GM19239 (cell line): ENCODE measurements around the gene COTL1.
"Not testable (repeated sequence)": the region's sequence is repeated elsewhere in the genome, so short reads cannot be mapped to it uniquely, and the experiment has no call there.

ENCODE experiments used
- DNase-seq: peaks from one replicate; pipeline ENCODE4 v3.0.0; 2011; ENCODE audit warnings: low spot score; ENCODE audit not compliant: insufficient read length
- FAIRE-seq: peaks from 2 replicates; lab custom pipeline; 2011; peaks lifted over from hg19 to GRCh38; lab: Jason Lieb, UNC

The COTL1 gene

DNA sequence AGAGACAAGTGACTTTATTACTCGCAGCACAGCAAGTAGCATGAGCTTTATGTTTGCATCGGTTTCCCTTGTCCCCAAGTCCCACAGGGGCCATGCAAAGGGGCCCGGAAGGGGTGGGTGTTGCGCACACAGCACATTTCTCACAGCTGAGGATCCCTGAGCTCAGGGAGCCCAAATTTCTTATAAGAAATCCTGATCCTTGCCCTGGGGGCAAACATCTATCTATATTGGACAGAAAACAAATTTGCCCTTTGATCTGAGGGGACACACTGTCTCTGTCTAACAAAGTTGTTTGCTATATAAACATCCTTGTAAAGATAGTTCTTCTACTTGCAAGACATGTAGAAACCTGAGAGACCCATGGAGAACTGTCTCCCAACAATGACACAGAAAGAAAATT, 77.7 kb downstream of the COTL1 start:
- no peak for DNase-seq
- FAIRE-seq, result no peak

- DNase-seq (no peak), FAIRE-seq (no peak)
Observed at GRCh38 chr16:84538222-84538840, 79.5 kb downstream of the COTL1 start.

DNA sequence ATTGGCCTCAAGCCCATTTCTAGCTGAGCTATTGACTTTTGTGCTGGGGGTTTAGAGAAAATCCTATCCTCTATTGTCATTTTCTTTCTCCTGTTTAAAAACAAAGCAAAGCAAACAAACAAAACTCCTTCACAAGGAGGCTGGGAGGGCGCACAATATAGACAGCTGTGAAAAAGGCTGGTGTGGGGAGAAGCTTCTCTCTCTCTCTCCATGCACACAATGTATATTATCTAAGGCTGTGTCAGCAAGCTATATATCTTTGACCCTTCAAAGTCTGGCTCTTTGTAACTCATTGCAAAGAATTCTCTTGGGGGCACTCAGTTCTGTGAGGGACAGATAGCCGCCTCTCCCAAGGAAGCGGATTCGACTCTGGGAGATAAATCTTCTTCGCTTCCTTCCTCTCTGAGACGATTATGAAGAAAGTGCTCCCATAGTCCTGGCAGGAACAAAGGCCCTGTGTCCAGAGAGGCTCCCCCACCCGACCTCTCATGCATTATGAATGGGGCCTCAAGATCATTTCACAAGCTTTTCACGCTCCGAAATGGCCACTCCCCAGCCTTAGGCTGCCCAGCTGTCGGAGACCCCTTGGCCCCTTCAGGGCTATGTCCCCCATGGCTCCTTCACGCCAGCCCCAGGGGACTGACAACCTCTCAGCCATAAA, 80.3 kb downstream of the COTL1 start:
- DNase-seq (no peak), FAIRE-seq (no peak)

DNA sequence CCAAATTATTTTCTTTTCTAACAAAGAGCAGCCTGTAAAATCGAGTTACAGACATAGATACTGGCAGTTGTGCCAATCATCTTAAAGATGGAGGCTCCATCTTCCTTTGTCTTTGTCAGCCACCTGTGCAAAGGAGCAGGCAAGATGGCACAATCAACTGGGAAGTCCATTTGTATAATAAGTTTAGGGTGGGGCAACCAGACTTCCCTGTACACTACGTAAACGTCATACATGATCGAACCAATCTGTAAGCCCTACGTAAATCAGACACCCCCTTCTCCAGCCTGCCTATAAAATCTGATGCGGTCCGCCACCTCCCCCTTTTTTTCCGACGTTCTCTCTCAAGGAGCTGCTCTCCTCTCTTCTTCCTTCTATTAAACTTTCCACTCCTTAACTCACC, 82.0 kb downstream of the COTL1 start:
- no peak for FAIRE-seq
- no peak for DNase-seq

DNA sequence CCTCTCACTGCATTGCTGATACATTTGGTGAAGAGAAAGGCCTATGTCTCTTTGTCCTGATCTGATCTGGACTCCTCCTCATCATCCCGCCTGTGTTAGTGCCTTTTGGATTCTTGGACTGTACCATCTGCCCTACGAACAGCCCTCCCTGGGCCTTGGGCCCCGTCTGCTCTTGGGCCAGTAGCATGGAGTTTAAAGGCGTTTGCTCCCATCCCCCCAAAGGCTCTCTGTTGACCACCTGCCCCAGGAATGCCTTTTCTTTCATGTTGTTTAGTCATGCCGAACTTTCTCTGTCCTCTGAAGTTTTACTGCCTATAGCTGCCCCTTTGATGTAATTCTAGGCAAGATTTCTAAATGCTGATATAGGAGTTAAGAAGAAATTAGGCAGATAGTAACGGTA, 82.5 kb downstream of the COTL1 start:
- DNase-seq (no peak), FAIRE-seq (no peak)

GRCh38 chr16:84534815-84535214, 83.1 kb downstream of the COTL1 start:
- no peak for DNase-seq

GRCh38 chr16:84532855-84533486, 84.9 kb downstream of the COTL1 start:
- no peak for FAIRE-seq
- no peak for DNase-seq

More at GRCh38 chr16:84534815-84535214, 83.1 kb downstream of the COTL1 start:
- FAIRE-seq, result no peak

- FAIRE-seq (no peak), DNase-seq (no peak)
Observed at GRCh38 chr16:84532291-84532724, 85.6 kb downstream of the COTL1 start.

DNA sequence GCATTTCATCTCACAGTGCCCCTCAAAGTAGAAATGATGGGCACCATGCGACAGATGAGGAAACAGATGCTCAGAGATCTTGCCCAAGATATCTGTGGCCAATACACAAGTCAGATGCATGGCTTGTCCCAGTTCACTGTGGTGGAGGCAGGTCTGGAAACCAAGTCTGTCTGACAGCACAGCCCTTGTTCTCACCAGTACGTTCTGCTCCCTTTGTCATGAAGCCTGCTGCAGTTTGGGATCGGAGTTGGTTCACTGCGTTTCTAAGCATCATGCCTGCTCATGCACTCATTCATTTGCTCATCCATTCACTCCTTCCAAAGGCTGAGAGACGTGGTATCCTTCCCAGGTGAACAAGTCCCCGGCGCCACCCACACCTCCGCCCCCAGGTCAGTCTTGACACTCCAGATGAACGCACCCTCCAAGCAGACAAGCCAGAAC, 86.2 kb downstream of the COTL1 start:
- FAIRE-seq, result no peak
- no peak for DNase-seq

- FAIRE-seq (no peak), DNase-seq (no peak)
Observed at GRCh38 chr16:84530590-84530989, 87.3 kb downstream of the COTL1 start.

DNA sequence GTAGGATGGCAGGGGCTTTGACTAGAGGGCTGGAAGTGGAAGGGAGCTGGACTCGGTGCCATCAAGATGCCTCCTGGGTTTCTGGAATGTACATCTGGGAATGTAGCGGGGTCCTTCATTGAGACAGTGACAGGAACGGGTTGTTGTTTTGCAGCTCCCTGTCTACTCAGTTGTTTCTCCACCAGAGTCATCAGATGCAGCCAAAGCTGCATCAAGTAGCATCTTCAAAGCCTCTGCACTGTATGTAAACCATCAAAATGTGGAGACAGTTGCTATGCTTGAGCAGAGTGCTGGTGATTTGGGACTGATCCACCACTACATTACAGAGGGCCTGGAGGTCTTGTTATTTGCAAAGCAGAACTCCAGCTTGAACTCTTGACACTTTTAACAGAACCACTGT, 88.3 kb downstream of the COTL1 start:
- DNase-seq (no peak), FAIRE-seq (no peak)

- FAIRE-seq (no peak), DNase-seq (no peak)
Observed at GRCh38 chr16:84528322-84528721, 89.6 kb downstream of the COTL1 start.

DNA sequence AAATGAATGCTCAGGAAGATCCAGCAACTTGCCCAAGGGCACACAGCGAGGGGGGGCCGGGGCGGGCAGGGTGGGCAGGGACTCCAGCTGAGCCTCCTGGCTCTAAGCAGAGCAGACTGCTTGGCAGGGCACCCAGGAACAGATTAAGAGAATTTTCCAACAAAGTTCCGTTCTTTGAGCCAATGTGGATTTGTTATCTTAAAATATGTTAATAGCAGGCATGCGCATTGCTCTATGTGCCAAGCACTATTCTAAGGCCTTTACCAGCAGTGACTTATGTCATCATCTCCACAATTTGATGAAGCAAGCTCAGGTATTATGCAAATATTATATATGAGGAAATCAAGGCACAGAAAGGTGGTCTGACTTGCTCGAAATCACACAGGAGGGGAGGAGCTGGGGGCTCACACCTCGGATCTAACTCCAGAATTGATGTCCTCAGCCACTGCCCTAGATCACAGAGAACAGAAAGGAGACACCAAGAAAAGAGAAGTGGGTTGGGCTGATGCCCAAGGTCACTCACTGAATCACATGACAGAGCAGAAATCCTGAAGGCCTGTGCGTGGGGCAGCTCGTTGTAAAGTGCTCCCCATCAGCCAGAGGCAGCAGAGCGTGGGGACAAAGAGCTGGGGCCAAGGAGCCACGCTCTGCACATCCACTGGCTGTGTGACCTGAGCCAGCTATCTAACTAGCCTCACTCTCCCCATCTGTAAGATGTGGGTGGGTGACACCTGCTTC, 90.2 kb downstream of the COTL1 start:
- FAIRE-seq (no peak), DNase-seq (no peak)

GRCh38 chr16:84526794-84527531, 90.9 kb downstream of the COTL1 start:
- no peak for DNase-seq
- FAIRE-seq, result no peak

DNA sequence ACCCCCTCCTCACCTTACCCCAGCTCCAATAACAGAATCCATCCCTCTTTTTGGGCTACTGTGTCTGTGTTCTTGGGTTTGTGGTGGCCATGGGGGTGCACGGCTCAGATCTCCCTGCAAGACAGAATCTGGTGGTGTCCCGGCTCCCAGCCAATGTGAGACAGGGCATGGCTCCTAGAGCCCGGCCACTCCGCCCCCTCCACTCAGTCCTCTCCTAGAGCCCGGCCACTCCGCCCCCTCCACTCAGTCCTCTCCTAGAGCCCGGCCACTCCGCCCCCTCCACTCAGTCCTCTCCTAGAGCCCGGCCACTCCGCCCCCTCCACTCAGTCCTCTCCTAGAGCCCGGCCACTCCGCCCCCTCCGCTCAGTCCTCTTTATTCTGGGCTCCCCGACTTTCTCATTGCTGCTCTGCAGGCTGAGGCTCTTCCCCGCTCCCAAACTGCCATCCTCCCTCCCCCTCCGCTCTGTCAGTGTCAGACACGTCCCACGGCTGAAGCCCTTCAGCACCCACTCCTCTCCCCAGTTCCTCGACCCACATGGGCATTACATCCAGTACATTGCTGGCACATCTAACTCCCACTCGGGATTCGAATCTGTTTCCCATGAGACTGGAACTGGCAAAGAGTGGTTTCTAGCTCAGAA, 92.8 kb downstream of the COTL1 start:
- not testable (repeated sequence) for DNase-seq, FAIRE-seq

GRCh38 chr16:84524346-84524920, 93.4 kb downstream of the COTL1 start:
- DNase-seq, result no peak
- FAIRE-seq, result no peak

DNA sequence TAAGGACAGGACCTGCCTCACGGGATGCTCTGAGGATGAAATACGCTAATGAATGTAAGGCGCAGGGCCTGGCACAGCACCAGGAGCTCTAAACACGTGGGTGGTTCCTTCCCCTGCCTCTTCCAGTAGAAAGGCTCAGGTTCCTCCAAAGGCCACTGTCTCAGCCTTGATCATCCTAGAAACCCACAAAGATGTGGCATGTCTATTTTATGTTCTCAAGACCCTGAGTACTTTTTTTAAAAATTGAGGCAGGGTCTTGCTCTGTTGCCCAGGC, 96.4 kb downstream of the COTL1 start:
- no peak for DNase-seq
- FAIRE-seq, result no peak

DNA sequence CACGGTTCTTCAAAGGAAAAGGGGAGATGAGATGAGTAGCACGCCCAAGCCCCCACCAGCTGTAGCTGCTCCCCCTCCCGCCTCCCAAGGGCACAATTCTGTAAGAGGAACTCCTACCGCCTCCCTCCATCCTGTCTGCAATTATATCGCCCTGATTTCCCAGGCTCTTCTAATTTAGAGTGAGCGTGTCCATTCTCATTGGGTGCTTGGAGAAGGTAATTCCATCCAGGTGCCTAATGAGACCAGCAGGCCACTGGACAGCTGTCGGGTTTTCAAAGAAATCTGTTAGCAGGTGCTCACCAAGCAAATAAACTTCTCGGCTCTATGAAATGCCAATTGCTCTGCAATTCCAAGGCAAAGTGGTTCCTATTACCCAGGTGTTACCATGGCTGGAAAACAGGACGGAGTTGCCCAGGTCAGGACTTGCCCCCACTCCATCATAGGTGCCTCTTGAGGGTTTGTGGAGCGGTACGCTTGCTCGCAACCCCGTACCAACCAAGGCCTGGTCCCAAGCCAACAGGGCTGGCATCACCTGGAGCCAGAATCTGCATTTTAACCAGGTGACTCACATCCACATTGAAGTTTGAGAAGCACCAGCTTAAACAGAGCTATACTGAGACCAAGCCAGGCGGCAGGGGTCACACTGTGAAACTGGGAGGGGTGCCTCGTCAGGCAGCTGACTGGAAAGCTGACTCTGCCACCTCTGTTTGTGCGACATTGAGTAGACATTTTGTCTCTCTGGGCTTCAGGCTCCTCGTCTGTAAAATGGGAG, 97.0 kb downstream of the COTL1 start:
- DNase-seq (no peak), FAIRE-seq (no peak)

DNA sequence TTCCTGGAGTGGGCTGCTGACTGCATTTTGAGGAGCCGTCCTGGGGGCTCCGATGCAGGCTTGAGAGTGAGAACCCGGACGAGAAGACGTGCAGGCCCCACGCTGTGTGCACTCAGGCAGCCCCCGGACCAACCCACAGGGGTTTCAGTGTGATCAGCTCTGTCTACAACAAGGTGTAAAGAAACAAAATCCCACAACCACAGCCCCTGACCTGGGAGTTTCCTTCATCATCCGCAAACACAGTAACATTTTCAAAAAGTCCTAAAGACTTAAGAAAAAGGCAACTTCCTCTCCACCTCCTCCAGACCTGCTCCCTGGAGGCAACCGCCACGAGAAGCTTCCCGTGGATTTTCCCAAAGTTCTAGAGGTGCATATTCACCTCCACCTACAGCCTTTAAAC, 98.0 kb downstream of the COTL1 start:
- FAIRE-seq, result no peak

More for the DNA sequence above, 98.0 kb downstream of the COTL1 start:
- DNase-seq, result no peak
